Gastroesophageal sphincter (tissue), 4 donors: ENCODE results near the gene TMEM225. TPM values are rescaled to one million over a fixed set of nuclear protein-coding genes. Genes with fewer than 3 reads are reported as not detected.
"Not testable (repeated sequence)": the region's sequence is repeated elsewhere in the genome, so short reads cannot be mapped to it uniquely, and the experiment has no call there.

ENCODE experiments used
- ATAC-seq: fragments of 150-250 bp; one replicate; pipeline ENCODE4 v1.9.1; 2016; ENCODE audit warnings: mild to moderate bottlenecking, moderate library complexity
- H3K27ac ChIP-seq, 4 donors: fragments of 200-600 bp; sonication (generic) in 3 of 4; 1 replicate in 3 of 4; 2 replicates in 1 of 4; pipeline ENCODE4 v1.5.1; 2016 to 2019
- H3K27me3 ChIP-seq: fragments of 200-600 bp; sonication (generic); one replicate; pipeline ENCODE4 v1.5.1; 2019
- H3K36me3 ChIP-seq, 2 donors: fragments of 200-600 bp; sonication (generic); one replicate each; pipeline ENCODE4 v1.5.1; 2019; ENCODE audit warnings: control low read depth in 1 of 2
- H3K4me1 ChIP-seq, 3 donors: fragments of 200-600 bp; sonication (generic); 1 replicate in 2 of 3; 2 replicates in 1 of 3; pipeline ENCODE4 v1.5.1; 2016 to 2019; ENCODE audit warnings: control low read depth in 2 of 3
- H3K4me3 ChIP-seq, 2 donors: fragments of 200-600 bp; sonication (generic); one replicate each; pipeline ENCODE4 v1.5.1; 2019; ENCODE audit warnings: mild to moderate bottlenecking in 1 of 2, moderate library complexity in 1 of 2
- H3K9me3 ChIP-seq, 3 donors: fragments of 200-600 bp; sonication (generic); one replicate each; pipeline ENCODE4 v1.5.1; 2017 to 2019; ENCODE audit warnings: control low read depth in 2 of 3
- CTCF ChIP-seq, 4 experiments: fragments of 200-600 bp in 2 of 4; fragments of 450-650 bp in 2 of 4; sonication (generic) in 1 of 4; IDR thresholded peaks; one replicate each; pipeline ENCODE4 v1.5.1; 2017 to 2019; ENCODE audit warnings: antibody characterized with exemption in 4 of 4, mild to moderate bottlenecking in 2 of 4, moderate library complexity in 2 of 4
- EP300 ChIP-seq: sonication (generic); formaldehyde crosslinking; IDR thresholded peaks from one replicate; pipeline ENCODE4 v1.6.1; 2017; ENCODE audit warnings: antibody characterized with exemption, mild to moderate bottlenecking
- POLR2A ChIP-seq, 2 donors: fragments of 450-650 bp; IDR thresholded peaks; one replicate each; pipeline ENCODE4 v1.6.1; 2017; ENCODE audit warnings: antibody characterized with exemption in 2 of 2, mild to moderate bottlenecking in 2 of 2, moderate library complexity in 1 of 2
- POLR2AphosphoS5 ChIP-seq: sonication (generic); formaldehyde crosslinking; IDR thresholded peaks from one replicate; pipeline ENCODE4 v1.6.1; 2017; ENCODE audit warnings: antibody characterized with exemption
- WGBS, 2 donors: methylation state at CpG; one replicate each; pipeline ENCODE4 v1.1.5; 2018; ENCODE audit warnings: low coverage in 1 of 2; 5-methylcytosine and 5-hydroxymethylcytosine counted together
- total RNA-seq, 4 donors: library from RNA; depleted of rRNA; stranded (reverse); fragments of >200 nt; gene quantifications; one replicate each; pipeline ENCODE4 v1.1.0, GENCODE V29; 2016

Gene TMEM225
- total RNA-seq, 4 donors from 2014 or later = not detected

GRCh38 chr11:123903932-123904331, 18.5 kb upstream of the TMEM225 start:
- no peaks in the 10 kb centered on the region for H3K9me3 ChIP-seq
- H3K36me3 ChIP-seq = no peaks in the 10 kb centered on the region
- H3K4me3 ChIP-seq = no peak overlapping the region
- WGBS, 2 donors = 64 to 76% methylated on average over 2 of the region's 2 CpGs
- H3K4me1 ChIP-seq = no peaks in the 10 kb centered on the region
- no peak overlapping the region for H3K27ac ChIP-seq
- H3K27me3 ChIP-seq = no peaks in the 10 kb centered on the region
- TF ChIP-seq CTCF (IDR thresholded peaks at IDR 0.05) (no peak), POLR2AphosphoS5 (no peak), EP300 (no peak), POLR2A (IDR thresholded peaks at IDR 0.05) (no peak)
- no peak for ATAC-seq

- no peak for TF ChIP-seq POLR2AphosphoS5
- TF ChIP-seq POLR2A (IDR thresholded peaks at IDR 0.05) = no peak
- no peak for TF ChIP-seq EP300
- no peak for TF ChIP-seq CTCF (IDR thresholded peaks at IDR 0.05)
- ATAC-seq = no peak
- 90 to 100% methylated on average over 1 of the region's 1 CpG for WGBS, 2 donors
- H3K4me1 ChIP-seq = no peaks in the 10 kb centered on the region
- H3K27ac ChIP-seq = no peak within 1 kb of the TSS
- H3K36me3 ChIP-seq = no peaks in the 10 kb centered on the region
- no peak within 1 kb of the TSS for H3K4me3 ChIP-seq
- no peaks in the 10 kb centered on the region for H3K9me3 ChIP-seq
- H3K27me3 ChIP-seq = no peaks in the 10 kb centered on the region
Observed at GRCh38 chr11:123901867-123902266, 16.4 kb upstream of the TMEM225 start, which contains the start of gene OR8D4. TSS of gene OR8D4 (plus strand) at chr11:123902167. CDS start at chr11:123906432, 4,265 bp downstream.

- Histone ChIP-seq H3K36me3 (no peaks in the 10 kb centered on the region), H3K4me1 (no peaks in the 10 kb centered on the region), H3K9me3 (no peaks in the 10 kb centered on the region), H3K4me3 (no peak overlapping the region), H3K27me3 (no peaks in the 10 kb centered on the region), H3K27ac (no peak overlapping the region)
- ATAC-seq = no peak
- no peak for TF ChIP-seq POLR2A (IDR thresholded peaks at IDR 0.05)
- TF ChIP-seq EP300 = no peak
- no peak for TF ChIP-seq POLR2AphosphoS5
- TF ChIP-seq CTCF (IDR thresholded peaks at IDR 0.05) = no peak
- 43 to 62% methylated on average over 2 of the region's 3 CpGs for WGBS, 2 donors
Observed at GRCh38 chr11:123899792-123900191, 14.3 kb upstream of the TMEM225 start.

DNA sequence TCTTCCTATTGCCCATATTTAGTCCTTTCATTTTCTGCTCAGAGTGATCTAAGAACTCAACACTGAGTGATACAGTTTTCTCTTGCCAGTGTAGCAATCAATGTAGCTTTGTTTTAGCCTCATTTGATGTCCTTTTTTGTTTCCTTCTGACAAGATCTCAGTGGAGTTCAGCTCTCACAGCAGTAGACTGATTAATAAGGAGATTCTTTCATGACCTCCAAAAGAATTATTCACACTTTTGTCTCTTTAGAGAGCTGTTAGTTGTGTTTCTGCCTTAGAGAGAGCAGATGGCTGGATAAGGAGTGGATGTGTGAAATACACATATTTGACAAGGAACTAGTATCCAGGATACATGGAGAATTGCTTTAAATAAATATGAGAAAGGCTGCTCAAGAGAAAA, 6.6 kb upstream of the TMEM225 start:
- TF ChIP-seq EP300 = no peak

GRCh38 chr11:123880912-123881311, 4.6 kb downstream of the TMEM225 start:
- ATAC-seq = no peak
- no peaks in the 10 kb centered on the region for H3K36me3 ChIP-seq
- H3K9me3 ChIP-seq = peaks cover 0 to under 1% (median 0%) of the 10 kb centered on the region in 3 donors
- WGBS, 2 donors = 82 to 95% methylated on average over 4 of the region's 4 CpGs
- H3K27ac ChIP-seq = no peak overlapping the region
- TF ChIP-seq POLR2AphosphoS5 (no peak), POLR2A (IDR thresholded peaks at IDR 0.05) (no peak), EP300 (no peak), CTCF (IDR thresholded peaks at IDR 0.05) (no peak)
- no peaks in the 10 kb centered on the region for H3K27me3 ChIP-seq
- no peak overlapping the region for H3K4me3 ChIP-seq
- H3K4me1 ChIP-seq = no peaks in the 10 kb centered on the region

More for the DNA sequence above, 6.6 kb upstream of the TMEM225 start:
- H3K4me3 ChIP-seq = no peak overlapping the region
- no peaks in the 10 kb centered on the region for H3K4me1 ChIP-seq
- no peaks in the 10 kb centered on the region for H3K9me3 ChIP-seq
- no peak overlapping the region for H3K27ac ChIP-seq
- ATAC-seq = no peak
- H3K36me3 ChIP-seq = no peaks in the 10 kb centered on the region
- H3K27me3 ChIP-seq = no peaks in the 10 kb centered on the region

- not testable (repeated sequence) for H3K4me1 ChIP-seq, ATAC-seq, H3K27ac ChIP-seq, H3K36me3 ChIP-seq, H3K4me3 ChIP-seq, H3K9me3 ChIP-seq, H3K27me3 ChIP-seq
- WGBS, 2 donors = 57 to 66% methylated on average over 9 of the region's 9 CpGs
Observed at GRCh38 chr11:123867795-123868194, 17.7 kb downstream of the TMEM225 start.

GRCh38 chr11:123865293-123865692, 20.2 kb downstream of the TMEM225 start:
- not testable (repeated sequence) for H3K27me3 ChIP-seq, H3K36me3 ChIP-seq, H3K4me1 ChIP-seq, H3K27ac ChIP-seq, H3K9me3 ChIP-seq, ATAC-seq, H3K4me3 ChIP-seq
- 14 to 20% methylated on average over 1 to 6 of the region's 7 CpGs for whole genome bisulfite sequencing, 2 donors
